Central memory CD8-positive, alpha-beta T cell (primary cell): ENCODE data around the gene GATAD2B.

Experiments used
- ATAC-seq: fragments of 150-1000 bp; cut with Tn5 transposase; replicated peaks from 2 replicates; pipeline ENCODE4 v1.10.0; 2022; ENCODE audit warnings: mild to moderate bottlenecking, moderate FRiP score, moderate number of reproducible peaks; ENCODE audit not compliant: poor library complexity, severe bottlenecking; ENCODE audit errors: extremely low read depth
- DNase-seq, 2 donors: peaks; one replicate each; pipeline ENCODE4 v3.0.0; 2021; ENCODE audit warnings: low spot score in 2 of 2
- H3K27ac Mint-ChIP-seq: one replicate; pipeline ENCODE4 v1.8.0; 2022; ENCODE audit warnings: low read depth, mild to moderate bottlenecking, moderate library complexity, mixed read lengths
- H3K27me3 Mint-ChIP-seq: one replicate; pipeline ENCODE4 v1.8.0; 2022; ENCODE audit warnings: mixed read lengths
- H3K36me3 Mint-ChIP-seq: one replicate; pipeline ENCODE4 v1.8.0; 2022; ENCODE audit warnings: mild to moderate bottlenecking, moderate library complexity, mixed read lengths; ENCODE audit not compliant: insufficient read depth
- H3K4me1 Mint-ChIP-seq: one replicate; pipeline ENCODE4 v1.8.0; 2022; ENCODE audit warnings: mixed read lengths
- H3K4me3 Mint-ChIP-seq: one replicate; pipeline ENCODE4 v1.8.0; 2022; ENCODE audit warnings: mild to moderate bottlenecking, moderate library complexity, mixed read lengths
- H3K9me3 Mint-ChIP-seq: one replicate; pipeline ENCODE4 v1.8.0; 2022; ENCODE audit warnings: mixed read lengths

Gene GATAD2B

DNA sequence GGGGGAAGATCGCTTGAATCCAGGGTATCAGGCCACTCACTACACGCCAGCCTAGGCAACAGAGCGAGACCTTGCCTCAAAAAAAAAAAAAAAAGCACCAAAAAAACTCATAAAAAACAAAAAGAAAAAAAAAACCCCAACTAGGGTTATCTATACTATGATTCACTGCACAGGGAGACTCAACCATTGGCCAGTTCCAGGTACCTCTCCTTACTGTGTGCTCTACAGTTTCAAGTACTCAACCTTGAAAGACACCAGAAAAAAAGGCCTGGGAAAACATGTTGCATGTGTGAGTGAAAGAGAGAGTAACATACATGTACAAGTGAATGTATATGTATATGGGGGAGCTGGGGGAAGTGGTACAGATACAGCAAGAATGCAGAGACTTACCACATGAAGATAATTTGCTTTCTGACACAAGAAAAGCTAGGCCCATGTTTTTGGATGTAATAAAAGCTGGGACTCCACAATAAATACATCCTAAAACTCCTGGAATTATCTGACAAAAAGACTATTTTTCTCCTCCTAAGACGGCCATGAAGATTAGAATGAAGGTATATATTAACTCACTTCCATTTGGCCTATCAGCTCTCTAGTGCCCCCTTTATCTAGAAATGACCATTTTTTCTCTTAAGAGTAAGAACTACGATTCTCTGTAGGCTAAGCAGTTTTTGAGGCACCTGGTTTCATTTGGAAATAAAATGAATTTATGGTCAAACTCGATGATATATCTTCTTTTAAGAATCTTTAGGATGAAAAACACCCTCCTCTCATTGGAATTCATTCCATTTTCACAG, 95.4 kb downstream of the GATAD2B start:
- no peak for ATAC-seq
- Mint-ChIP-seq H3K4me3 (no peak overlapping the region), H3K27me3 (no peaks in the 10 kb centered on the region), H3K27ac (no peak overlapping the region), H3K36me3 (peaks cover 38% of the 10 kb centered on the region), H3K9me3 (no peaks in the 10 kb centered on the region), H3K4me1 (no peaks in the 10 kb centered on the region)
- no peak for DNase-seq

DNA sequence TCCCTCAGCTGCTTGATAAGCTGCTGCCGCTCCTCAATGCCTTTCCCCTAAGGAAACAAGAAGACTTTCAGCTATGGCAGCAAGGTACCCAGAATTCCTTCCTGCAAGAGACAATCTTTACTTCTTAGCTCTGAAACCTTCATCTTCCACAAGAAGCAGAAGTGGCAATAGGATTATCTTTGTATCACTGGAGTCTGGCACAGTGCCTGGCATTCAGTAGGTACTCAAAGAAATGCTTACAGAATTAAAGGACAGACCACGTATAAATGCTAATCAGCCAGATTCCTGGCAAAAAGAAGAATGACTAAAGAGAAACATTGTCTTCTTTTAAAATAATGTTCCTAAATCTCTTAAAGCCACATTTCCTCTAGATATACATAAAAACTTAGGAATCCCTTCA, 103.9 kb downstream of the GATAD2B start:
- no peaks in the 10 kb centered on the region for H3K27me3 Mint-ChIP-seq
- peaks cover 53% of the 10 kb centered on the region for H3K36me3 Mint-ChIP-seq
- DNase-seq = no peak
- peak overlapping the region; percentile 71 for H3K27ac Mint-ChIP-seq
- H3K4me1 Mint-ChIP-seq = peaks cover 5% of the 10 kb centered on the region
- no peaks in the 10 kb centered on the region for H3K9me3 Mint-ChIP-seq
- no peak overlapping the region for H3K4me3 Mint-ChIP-seq
- ATAC-seq = no peak

DNA sequence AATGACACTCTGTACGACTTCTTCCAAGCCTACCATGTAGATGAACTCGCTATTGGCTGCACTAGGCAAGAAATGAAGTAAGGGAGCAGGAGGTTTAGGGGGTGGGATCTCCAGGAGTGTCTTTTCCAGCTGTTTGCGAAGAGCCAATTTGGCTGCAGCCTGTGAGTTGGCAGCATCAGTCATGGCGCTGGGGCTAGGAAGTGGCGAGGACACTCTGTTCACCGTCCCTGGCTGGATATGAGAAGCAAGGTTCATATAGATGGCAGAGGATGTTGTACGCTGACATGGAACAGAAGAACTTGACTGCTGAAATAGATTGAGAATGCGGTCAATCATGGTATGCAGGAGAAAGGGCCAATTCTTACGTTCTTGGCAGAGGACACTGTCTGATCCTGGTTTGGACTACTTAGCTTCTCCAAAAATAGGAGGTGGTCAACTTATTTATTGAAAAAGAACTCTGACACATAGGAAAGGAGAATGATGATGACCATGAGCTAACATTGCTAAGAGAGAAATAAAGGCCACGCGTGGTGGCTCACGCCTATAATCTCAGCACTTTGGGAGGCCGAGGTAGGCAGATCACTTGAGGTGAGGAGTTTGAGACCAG, 106.4 kb downstream of the GATAD2B start:
- Mint-ChIP-seq H3K4me3 (no peak overlapping the region), H3K36me3 (peaks cover 74% of the 10 kb centered on the region), H3K4me1 (peaks cover 5% of the 10 kb centered on the region), H3K9me3 (no peaks in the 10 kb centered on the region), H3K27me3 (no peaks in the 10 kb centered on the region), H3K27ac (no peak overlapping the region)
- ATAC-seq (no peak), DNase-seq (no peak)

DNA sequence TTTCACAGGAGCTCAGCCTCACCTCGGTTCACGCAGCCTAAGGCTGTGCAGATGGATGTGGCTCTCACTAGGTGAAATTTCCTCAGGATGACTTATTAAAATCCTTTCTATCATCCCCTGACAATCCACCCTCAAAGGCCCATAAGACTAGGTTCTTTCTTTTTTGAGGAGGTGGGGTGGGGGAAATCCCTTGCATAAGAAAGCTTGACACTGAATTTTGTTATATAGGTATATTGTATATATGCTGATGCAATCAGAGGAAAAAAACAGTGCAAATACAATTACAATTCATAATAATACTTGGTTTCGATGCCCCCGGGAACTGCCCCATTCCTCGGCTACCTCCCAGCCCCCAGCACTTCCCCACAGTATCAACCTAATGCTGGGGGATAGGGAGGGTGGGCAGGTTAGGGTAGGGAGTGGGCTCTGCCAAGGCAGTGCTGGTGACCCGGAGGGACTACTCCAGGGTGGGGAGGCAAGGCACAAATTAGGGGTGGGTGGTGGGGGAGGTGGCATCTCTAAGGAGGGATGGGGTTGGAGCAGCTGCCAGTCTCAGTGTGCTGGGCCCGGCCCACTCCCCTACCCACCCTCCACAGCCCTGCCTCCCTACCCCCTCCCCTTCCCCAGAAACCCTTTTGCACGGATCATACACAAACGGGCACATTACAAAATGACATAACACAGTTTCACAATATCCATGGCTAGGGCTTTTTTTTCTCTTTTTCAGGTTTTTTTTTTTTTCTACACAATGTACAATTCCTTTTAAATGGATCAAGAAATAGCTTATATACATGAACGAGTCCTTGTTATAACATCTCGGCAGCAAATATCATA, 116.7 kb downstream of the GATAD2B start:
- no peak for DNase-seq
- peak; percentile 8 for ATAC-seq
- peak overlapping the region; percentile 87 for H3K27ac Mint-ChIP-seq
- H3K4me1 Mint-ChIP-seq = peaks cover 47% of the 10 kb centered on the region
- no peaks in the 10 kb centered on the region for H3K9me3 Mint-ChIP-seq
- H3K27me3 Mint-ChIP-seq = no peaks in the 10 kb centered on the region
- H3K36me3 Mint-ChIP-seq = peaks cover 38% of the 10 kb centered on the region
- H3K4me3 Mint-ChIP-seq = peak overlapping the region; percentile 19

DNA sequence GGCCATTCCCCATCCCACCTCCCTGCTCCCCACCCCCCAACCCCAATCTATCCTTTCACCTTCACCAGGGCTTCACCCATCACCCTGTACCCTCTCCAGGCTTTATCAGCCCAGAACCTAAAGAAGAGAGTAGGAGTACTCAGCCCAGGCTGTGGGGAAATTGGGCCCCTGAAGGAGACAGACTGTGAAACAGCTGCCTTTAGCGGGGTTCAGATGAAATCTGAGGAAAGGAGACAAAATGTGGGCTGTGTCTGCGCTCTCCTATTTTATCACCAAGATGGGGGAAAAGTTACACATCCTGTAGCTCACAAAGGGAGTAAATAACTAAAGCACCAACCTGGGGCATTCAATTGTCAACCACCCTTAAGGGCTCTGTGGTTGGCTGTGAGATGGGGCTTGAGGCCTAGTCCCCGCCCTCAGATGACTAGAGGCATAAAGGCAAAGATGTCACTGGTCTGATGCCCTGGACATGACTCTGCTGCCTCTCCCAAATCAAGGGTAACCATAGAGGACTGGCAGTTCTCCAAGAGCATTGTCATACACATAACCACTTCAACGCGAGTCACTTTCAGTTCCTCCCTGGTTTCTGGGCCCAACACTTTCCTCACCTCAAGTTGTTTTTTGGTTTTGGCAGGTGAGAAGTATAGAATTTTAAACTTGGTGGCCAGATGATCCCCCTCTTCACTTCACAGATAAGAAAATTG, 117.6 kb downstream of the GATAD2B start:
- H3K27ac Mint-ChIP-seq = peak overlapping the region; percentile 87
- peaks cover 47% of the 10 kb centered on the region for H3K4me1 Mint-ChIP-seq
- peak; percentile 52 to 88 for DNase-seq
- H3K36me3 Mint-ChIP-seq = peaks cover 28% of the 10 kb centered on the region
- no peaks in the 10 kb centered on the region for H3K9me3 Mint-ChIP-seq
- no peaks in the 10 kb centered on the region for H3K27me3 Mint-ChIP-seq
- peak overlapping the region; percentile 19 for H3K4me3 Mint-ChIP-seq
- peak; percentile 98 for ATAC-seq

DNA sequence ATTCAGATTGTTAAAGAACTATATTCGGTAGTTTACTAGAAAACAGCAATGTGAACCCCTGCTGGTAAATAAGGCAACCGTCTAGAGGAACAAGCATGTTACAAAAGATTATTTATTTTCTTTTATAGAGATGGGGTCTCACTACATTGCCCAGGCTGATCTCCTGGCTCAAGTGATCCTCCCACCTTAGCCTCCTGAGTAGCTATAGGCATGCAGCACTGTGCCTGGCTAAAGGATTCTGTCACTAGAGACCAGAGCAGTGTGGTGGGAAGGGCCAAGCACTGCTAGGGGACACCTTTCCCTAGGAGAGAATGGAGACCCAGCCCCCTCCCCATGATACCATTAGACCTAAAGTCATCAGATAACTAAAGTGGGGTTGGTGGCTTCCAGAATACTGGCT, 118.7 kb downstream of the GATAD2B start:
- Mint-ChIP-seq H3K27me3 (no peaks in the 10 kb centered on the region), H3K9me3 (no peaks in the 10 kb centered on the region), H3K27ac (peak overlapping the region; percentile 87), H3K4me3 (no peak overlapping the region), H3K36me3 (peaks cover 23% of the 10 kb centered on the region), H3K4me1 (peaks cover 47% of the 10 kb centered on the region)
- no peak for ATAC-seq
- DNase-seq = no peak

DNA sequence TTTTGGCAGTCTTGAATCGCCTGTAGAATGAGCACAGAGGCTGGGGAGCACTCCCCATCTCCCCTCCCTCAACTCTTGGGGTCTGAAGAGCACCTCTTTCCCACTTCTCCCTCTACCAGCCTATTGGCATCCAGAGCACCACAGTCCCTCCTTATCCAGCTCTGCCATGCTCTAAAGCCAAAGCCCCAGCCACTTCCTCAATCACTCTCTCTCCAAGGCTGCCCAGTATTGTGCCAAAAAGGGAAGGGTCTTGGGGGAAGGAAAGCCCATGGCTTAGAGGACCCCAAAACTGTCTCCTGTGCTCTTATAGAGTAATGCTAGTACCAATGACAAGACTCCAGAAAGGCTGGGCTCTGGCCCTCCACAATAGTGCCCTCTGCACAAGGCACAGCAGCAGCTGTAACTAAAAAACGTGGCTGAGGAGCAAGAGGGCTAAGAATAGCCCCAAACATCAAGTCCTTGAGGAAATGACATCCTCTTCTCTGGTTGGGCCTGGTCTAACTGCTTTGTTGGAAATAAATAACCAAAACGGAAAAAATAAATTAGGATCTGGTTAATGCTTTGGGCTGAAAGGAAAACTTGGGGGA, 119.2 kb downstream of the GATAD2B start:
- H3K4me1 Mint-ChIP-seq = peaks cover 47% of the 10 kb centered on the region
- H3K27me3 Mint-ChIP-seq = no peaks in the 10 kb centered on the region
- peak overlapping the region; percentile 87 for H3K27ac Mint-ChIP-seq
- H3K9me3 Mint-ChIP-seq = no peaks in the 10 kb centered on the region
- peaks cover 19% of the 10 kb centered on the region for H3K36me3 Mint-ChIP-seq
- ATAC-seq = no peak
- no peak overlapping the region for H3K4me3 Mint-ChIP-seq
- DNase-seq = no peak

DNA sequence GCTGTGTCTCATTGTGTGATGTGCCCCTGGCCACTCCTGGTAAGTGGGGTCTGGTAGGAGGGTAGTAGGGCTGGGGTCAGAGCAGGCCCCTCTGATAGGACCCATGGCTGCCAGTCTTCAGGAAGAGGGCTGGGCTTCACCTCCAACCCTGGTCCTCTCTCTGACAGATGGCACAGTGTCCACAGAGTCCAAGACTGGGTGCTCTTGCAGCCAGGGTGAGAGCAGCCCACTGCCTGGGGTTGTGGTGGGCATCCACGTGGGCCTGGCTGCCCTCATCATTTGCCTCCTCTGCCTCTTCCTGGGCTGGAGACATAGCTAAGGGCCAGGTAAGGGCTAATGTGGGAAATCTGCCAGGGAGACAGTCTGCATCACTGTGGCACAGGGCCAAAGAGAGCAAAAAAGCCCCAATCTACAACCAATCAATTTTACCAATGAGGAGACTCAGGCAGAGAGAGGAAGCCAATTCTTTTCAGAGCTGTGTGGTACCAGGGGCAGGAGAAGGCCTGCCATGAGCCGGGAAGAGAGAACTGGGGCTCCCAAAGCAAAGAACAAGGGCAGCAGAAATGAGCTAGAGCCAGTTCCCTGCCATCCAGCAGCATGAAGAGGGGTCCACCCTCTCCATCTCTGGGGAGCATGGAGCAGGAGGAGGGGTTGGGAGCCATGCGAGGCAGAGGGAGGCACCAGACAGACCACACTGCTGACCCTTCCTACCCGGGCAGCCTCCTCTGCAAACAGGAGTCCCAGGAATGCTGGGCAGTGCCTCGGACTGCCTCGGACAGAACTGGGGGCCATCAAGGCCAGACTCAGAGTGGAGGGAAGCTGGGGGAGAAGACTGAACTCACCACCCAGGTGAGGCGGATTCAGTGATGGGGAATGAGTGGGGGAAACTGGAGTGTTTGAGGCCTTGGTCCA, 120.7 kb downstream of the GATAD2B start:
- Mint-ChIP-seq H3K27ac (peak overlapping the region; percentile 87), H3K36me3 (peaks cover 13% of the 10 kb centered on the region), H3K4me3 (no peak overlapping the region), H3K9me3 (no peaks in the 10 kb centered on the region), H3K4me1 (peaks cover 49% of the 10 kb centered on the region), H3K27me3 (no peaks in the 10 kb centered on the region)
- ATAC-seq (no peak), DNase-seq (no peak)

DNA sequence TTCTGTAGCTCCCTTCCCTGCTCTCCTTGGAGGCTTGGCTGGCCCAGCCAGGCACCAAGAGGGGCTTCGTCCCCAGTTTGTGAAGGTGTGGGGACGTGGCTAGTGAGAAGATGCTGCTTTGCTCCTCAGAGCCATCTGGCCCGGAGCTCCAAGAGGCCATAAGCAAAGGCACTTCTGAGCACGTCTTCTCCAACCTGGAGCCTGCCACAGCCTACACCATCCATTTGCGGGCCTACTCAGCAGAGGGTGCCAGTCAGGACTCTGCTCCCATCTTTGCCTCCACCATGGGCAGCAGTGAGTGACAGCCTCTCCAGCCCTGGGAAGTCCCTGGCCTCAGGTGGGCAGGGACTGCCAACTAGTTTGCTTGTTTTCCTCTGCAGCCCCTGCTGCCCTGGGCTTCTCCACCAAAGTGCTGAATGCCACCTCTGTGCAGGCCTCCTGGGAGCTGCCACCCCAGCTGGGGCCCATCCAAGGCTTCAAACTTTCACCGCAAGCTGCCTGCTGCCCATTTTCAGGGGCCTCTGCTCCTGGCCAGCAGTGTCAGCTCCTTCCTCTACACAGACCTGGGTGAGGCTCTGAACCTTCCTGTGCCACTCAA, 121.6 kb downstream of the GATAD2B start:
- DNase-seq (no peak), ATAC-seq (no peak)
- peaks cover 14% of the 10 kb centered on the region for H3K36me3 Mint-ChIP-seq
- no peaks in the 10 kb centered on the region for H3K9me3 Mint-ChIP-seq
- no peak overlapping the region for H3K4me3 Mint-ChIP-seq
- H3K27ac Mint-ChIP-seq = peak overlapping the region; percentile 87
- H3K4me1 Mint-ChIP-seq = peaks cover 52% of the 10 kb centered on the region
- H3K27me3 Mint-ChIP-seq = no peaks in the 10 kb centered on the region

DNA sequence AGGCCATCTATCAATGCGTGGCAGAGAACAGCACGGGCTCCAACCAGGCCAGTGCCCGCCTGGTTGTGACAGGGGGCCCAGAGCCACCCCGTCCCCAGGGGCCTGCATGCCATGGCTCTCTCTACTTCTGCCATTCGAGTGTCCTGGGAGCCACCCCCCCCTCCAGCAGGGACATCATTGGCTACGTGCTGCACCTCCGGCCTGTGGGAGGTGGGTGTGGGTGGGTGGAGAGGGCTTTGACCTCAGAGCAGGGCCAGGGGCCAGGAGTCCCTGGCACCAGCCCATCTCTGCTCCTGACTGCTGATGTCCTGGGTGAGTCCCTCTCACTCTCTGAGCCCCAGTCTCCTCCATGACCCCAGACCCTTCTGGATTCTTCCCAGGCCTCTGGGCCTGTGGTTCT, 122.3 kb downstream of the GATAD2B start:
- H3K4me1 Mint-ChIP-seq = peaks cover 46% of the 10 kb centered on the region
- no peaks in the 10 kb centered on the region for H3K9me3 Mint-ChIP-seq
- H3K27me3 Mint-ChIP-seq = no peaks in the 10 kb centered on the region
- no peak overlapping the region for H3K4me3 Mint-ChIP-seq
- DNase-seq (no peak), ATAC-seq (no peak)
- H3K36me3 Mint-ChIP-seq = peaks cover 11% of the 10 kb centered on the region
- H3K27ac Mint-ChIP-seq = peak overlapping the region; percentile 87
